HepG2 (cell line): ENCODE measurements around the gene TUBB3. TPM values are rescaled to one million over a fixed set of nuclear protein-coding genes. Genes with fewer than 3 reads are reported as not detected.

Experiments used
- ARID5B ChIP-seq: IDR thresholded peaks from 2 replicates; pipeline ENCODE4 v1.4.0; 2020; ENCODE audit warnings: mild to moderate bottlenecking, missing genetic modification reagents
- BRD4 ChIP-seq: sonication (generic); formaldehyde crosslinking; IDR thresholded peaks from 2 replicates; pipeline ENCODE4 v1.4.0; 2020; ENCODE audit warnings: missing genetic modification reagents
- DNMT1 ChIP-seq: sonication (generic); formaldehyde crosslinking; IDR thresholded peaks from 2 replicates; pipeline ENCODE4 v1.5.1; 2020; ENCODE audit warnings: mild to moderate bottlenecking, missing genetic modification reagents
- HNF4A ChIP-seq: sonication (generic); formaldehyde crosslinking; IDR thresholded peaks from 2 replicates; pipeline ENCODE4 v1.4.0; 2020; ENCODE audit warnings: missing genetic modification reagents
- MEF2D ChIP-seq: sonication (generic); formaldehyde crosslinking; IDR thresholded peaks from 2 replicates; pipeline ENCODE4 v1.5.1; 2020; ENCODE audit warnings: mild to moderate bottlenecking, missing genetic modification reagents
- MIER3 ChIP-seq: IDR thresholded peaks from 2 replicates; pipeline ENCODE4 v1.6.1; 2016; ENCODE audit warnings: missing compliant biosample characterization, borderline replicate concordance
- MXI1 ChIP-seq: IDR thresholded peaks from 3 replicates; pipeline ENCODE4 v1.6.1; 2012; ENCODE audit warnings: low read depth, low read length, inconsistent platforms, borderline replicate concordance
- NR2F2 ChIP-seq: IDR thresholded peaks from 2 replicates; pipeline ENCODE4 v1.6.1; 2012; ENCODE audit warnings: low read depth, inconsistent platforms, borderline replicate concordance
- SOX6 ChIP-seq, 2 experiments: fragments of 450-650 bp in 1 of 2; sonication (generic) in 1 of 2; formaldehyde crosslinking in 1 of 2; IDR thresholded peaks; 2 replicates each; pipeline versions ENCODE4 v1.4.0 to v1.6.1; 2017 to 2020; ENCODE audit warnings: antibody characterized with exemption in 1 of 2, mild to moderate bottlenecking in 1 of 2, missing genetic modification reagents in 1 of 2
- ZMYM3 ChIP-seq: sonication (generic); formaldehyde crosslinking; IDR thresholded peaks from 2 replicates; pipeline ENCODE4 v1.5.1; 2020; ENCODE audit warnings: mild to moderate bottlenecking, missing genetic modification reagents
- ZNF34 ChIP-seq: sonication (generic); formaldehyde crosslinking; IDR thresholded peaks from 2 replicates; pipeline ENCODE4 v1.4.0; 2020; ENCODE audit warnings: mild to moderate bottlenecking, missing genetic modification reagents, borderline replicate concordance
- ZNF768 ChIP-seq: sonication (generic); formaldehyde crosslinking; IDR thresholded peaks from 2 replicates; pipeline ENCODE4 v1.4.0; 2020; ENCODE audit warnings: missing genetic modification reagents
- ZSCAN5A ChIP-seq: sonication (generic); formaldehyde crosslinking; IDR thresholded peaks from 2 replicates; pipeline ENCODE4 v1.8.0; 2022; ENCODE audit warnings: mild to moderate bottlenecking, missing genetic modification reagents, borderline replicate concordance
- polyA plus RNA-seq, 8 experiments: library from polyadenylated mRNA; depleted of rRNA in 3 of 8; stranded (reverse) in 7 of 8; unstranded in 1 of 8; fragments of >200 nt; fragmentation: Illumina TruSeq in 4 of 8; extraction: Trizol in 4 of 8; gene quantifications; 2 replicates each; pipeline versions ENCODE4 v1.2.1 to v1.2.3, GENCODE V29; 2011 to 2016; ENCODE audit warnings: low read depth in 4 of 8, missing spikeins in 1 of 8, mixed read lengths in 1 of 8; ENCODE audit not compliant: insufficient read depth in 1 of 8
- total RNA-seq, 5 experiments: library from RNA; depleted of rRNA; stranded (reverse); fragments of >200 nt; fragmentation: Illumina TruSeq; extraction: Trizol; gene quantifications; 2 replicates each; pipeline ENCODE4 v1.2.3, GENCODE V29; 2016; ENCODE audit warnings: low read depth in 1 of 5
- TF ChIP-seq, protein P1 (sequence below): sonication (generic); formaldehyde crosslinking; IDR thresholded peaks from 2 replicates; pipeline ENCODE4 v1.4.0; 2020; ENCODE audit warnings: missing genetic modification reagents
- TF ChIP-seq, protein P2 (sequence below): sonication (generic); formaldehyde crosslinking; IDR thresholded peaks from 2 replicates; pipeline ENCODE4 v1.8.0; 2022; ENCODE audit warnings: missing genetic modification reagents, mild to moderate bottlenecking, borderline replicate concordance
- TF ChIP-seq, protein P3 (sequence below): sonication (generic); formaldehyde crosslinking; IDR thresholded peaks from 2 replicates; pipeline ENCODE4 v1.8.1; 2022; ENCODE audit warnings: low read depth, mild to moderate bottlenecking, missing genetic modification reagents

Gene TUBB3
- total and polyA plus RNA-seq, 2 of the 13 experiments (the other 11 are each of a cell fraction or from before 2014, with no cell fraction given), result 110 to 185 TPM

DNA sequence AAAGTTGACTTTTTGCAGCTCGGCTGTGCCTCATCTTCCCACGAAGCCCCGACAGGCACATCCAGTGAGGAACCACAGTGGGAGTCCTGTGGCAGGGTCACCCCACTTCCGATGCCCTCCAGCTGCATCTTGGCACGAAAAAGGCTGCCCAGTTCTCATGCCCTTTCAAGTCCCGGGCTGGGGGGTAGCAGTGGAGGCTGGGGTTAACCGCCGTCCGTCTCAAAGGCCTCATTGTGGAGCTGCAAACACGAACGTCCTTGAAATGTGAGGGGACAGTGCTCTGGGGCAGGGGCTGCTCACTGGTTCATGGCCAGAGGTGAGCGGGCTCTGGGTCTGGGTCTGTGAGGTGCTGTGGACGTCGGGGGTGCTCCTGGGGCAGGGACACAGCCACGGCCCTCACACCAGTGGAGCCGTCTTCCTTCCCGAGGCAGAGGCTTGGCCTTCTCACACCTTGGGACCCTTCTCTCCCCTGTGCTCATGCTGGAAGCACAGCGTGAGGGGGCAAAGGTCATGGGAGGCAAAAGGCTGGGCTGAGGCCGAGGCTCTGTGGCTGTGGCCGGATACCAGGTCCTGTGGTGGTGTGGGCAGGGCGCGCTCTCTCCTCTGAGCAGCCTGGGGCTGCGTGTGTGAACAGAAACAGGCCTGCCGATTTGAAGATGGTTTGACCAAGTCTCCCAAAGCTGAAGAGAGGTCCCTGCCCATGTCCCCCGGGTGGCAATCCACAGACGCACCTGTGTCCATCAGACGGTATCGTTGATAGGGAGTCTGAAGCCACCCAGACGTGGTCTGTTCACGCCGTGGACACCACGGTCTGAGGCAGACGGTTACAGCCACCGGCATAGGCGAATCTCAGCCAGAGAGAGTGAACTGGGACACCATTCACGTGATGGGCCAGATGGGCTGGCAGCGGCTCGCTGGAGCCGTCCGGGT is 7.6 kb upstream of the TUBB3 start (continued):
- TF ChIP-seq ZMYM3 (CRISPR knock-in tag), result peak; percentile 90
- peak; percentile 77; the same call in 1 of the 2 replicates for TF ChIP-seq DNMT1 (CRISPR knock-in tag)
- TF ChIP-seq ZSCAN5A, result no peak; the same call in 1 of the 2 replicates
- TF ChIP-seq MEF2D (CRISPR knock-in tag), result no peak
- TF ChIP-seq, protein P1, sequence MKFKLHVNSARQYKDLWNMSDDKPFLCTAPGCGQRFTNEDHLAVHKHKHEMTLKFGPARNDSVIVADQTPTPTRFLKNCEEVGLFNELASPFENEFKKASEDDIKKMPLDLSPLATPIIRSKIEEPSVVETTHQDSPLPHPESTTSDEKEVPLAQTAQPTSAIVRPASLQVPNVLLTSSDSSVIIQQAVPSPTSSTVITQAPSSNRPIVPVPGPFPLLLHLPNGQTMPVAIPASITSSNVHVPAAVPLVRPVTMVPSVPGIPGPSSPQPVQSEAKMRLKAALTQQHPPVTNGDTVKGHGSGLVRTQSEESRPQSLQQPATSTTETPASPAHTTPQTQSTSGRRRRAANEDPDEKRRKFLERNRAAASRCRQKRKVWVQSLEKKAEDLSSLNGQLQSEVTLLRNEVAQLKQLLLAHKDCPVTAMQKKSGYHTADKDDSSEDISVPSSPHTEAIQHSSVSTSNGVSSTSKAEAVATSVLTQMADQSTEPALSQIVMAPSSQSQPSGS (CRISPR knock-in tag), result 0 out of 2 replicates have a peak, but pooled peaks have one; percentile 20
- peak; percentile 62; the same call in 1 of the 3 replicates for TF ChIP-seq MXI1
- TF ChIP-seq SOX6 (IDR thresholded peaks at IDR 0.05), result no peak
- peak; percentile 84 for TF ChIP-seq SOX6 (CRISPR knock-in tag; IDR thresholded peaks at IDR 0.05)
- TF ChIP-seq ZNF768 (CRISPR knock-in tag), result peak; percentile 64; the same call in 1 of the 2 replicates
- TF ChIP-seq ARID5B, result peak; percentile 76
- peak; percentile 86 for TF ChIP-seq MIER3 (CRISPR knock-in tag)
- TF ChIP-seq, protein P2, sequence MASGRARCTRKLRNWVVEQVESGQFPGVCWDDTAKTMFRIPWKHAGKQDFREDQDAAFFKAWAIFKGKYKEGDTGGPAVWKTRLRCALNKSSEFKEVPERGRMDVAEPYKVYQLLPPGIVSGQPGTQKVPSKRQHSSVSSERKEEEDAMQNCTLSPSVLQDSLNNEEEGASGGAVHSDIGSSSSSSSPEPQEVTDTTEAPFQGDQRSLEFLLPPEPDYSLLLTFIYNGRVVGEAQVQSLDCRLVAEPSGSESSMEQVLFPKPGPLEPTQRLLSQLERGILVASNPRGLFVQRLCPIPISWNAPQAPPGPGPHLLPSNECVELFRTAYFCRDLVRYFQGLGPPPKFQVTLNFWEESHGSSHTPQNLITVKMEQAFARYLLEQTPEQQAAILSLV (CRISPR knock-in tag), result peak; percentile 88
- peak; percentile 85 for TF ChIP-seq BRD4 (CRISPR knock-in tag)
- TF ChIP-seq, protein P3, sequence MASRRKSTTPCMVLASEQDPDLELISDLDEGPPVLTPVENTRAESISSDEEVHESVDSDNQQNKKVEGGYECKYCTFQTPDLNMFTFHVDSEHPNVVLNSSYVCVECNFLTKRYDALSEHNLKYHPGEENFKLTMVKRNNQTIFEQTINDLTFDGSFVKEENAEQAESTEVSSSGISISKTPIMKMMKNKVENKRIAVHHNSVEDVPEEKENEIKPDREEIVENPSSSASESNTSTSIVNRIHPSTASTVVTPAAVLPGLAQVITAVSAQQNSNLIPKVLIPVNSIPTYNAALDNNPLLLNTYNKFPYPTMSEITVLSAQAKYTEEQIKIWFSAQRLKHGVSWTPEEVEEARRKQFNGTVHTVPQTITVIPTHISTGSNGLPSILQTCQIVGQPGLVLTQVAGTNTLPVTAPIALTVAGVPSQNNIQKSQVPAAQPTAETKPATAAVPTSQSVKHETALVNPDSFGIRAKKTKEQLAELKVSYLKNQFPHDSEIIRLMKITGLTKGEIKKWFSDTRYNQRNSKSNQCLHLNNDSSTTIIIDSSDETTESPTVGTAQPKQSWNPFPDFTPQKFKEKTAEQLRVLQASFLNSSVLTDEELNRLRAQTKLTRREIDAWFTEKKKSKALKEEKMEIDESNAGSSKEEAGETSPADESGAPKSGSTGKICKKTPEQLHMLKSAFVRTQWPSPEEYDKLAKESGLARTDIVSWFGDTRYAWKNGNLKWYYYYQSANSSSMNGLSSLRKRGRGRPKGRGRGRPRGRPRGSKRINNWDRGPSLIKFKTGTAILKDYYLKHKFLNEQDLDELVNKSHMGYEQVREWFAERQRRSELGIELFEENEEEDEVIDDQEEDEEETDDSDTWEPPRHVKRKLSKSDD (CRISPR knock-in tag), result peak; percentile 95
- peak; percentile 92 for TF ChIP-seq HNF4A (CRISPR knock-in tag)
- TF ChIP-seq ZNF34, result peak; percentile 95
- no peak for TF ChIP-seq NR2F2
